Pancreas (tissue), 10 donors: Measurements from ENCODE around the gene DIMT1. TPM values are rescaled to one million over a fixed set of nuclear protein-coding genes. Genes with fewer than 3 reads are reported as not detected.
A peak's percentile ranks its signal among the peaks of the same experiment; 100 is the strongest.

Experiments used
- ATAC-seq, 4 donors: fragments of 200-7000 bp; cut with Tn5 transposase; one replicate each; pipeline versions ENCODE4 v1.8.0 to v1.9.1; 2020; ENCODE audit warnings: mild to moderate bottlenecking in 4 of 4, moderate library complexity in 4 of 4
- DNase-seq, 6 donors: peaks; one replicate each; pipeline ENCODE4 v3.0.0-alpha.2; 2020
- FAIRE-seq: peaks from 2 replicates; lab custom pipeline; 2012; peaks lifted over from hg19 to GRCh38; lab: Jason Lieb, UNC
- H3K27ac ChIP-seq, 4 donors: fragments of 200-600 bp; sonication (generic); 1 replicate in 3 of 4; 2 replicates in 1 of 4; pipeline versions ENCODE4 v1.5.0 to v1.8.0; 2020
- H3K27me3 ChIP-seq, 4 donors: fragments of 200-600 bp; one replicate each; pipeline ENCODE4 v1.8.0; 2021
- H3K36me3 ChIP-seq, 3 donors: fragments of 200-600 bp; sonication (generic) in 1 of 3; one replicate each; pipeline versions ENCODE4 v1.5.0 to v1.8.0; 2020 to 2021
- H3K4me1 ChIP-seq, 3 donors: fragments of 200-600 bp; one replicate each; pipeline ENCODE4 v1.8.0; 2021
- H3K4me3 ChIP-seq, 4 donors: fragments of 200-600 bp; sonication (generic) in 2 of 4; one replicate each; pipeline versions ENCODE4 v1.5.0 to v1.8.0; 2020 to 2021
- H3K9me3 ChIP-seq, 4 donors: fragments of 200-600 bp; one replicate each; pipeline ENCODE4 v1.8.0; 2021
- WGBS, 2 donors: extraction: QIAGEN DNeasy Blood & Tissue Kit; methylation state at CpG; one replicate each; pipeline ENCODE4 v1.1.7; 2013; 5-methylcytosine and 5-hydroxymethylcytosine counted together
- intact Hi-C, 3 donors: fragments of 100-400 bp; cut with DNase I; formaldehyde crosslinking; loops; one replicate each; pipeline versions ENCODE4 v1.11.1 to v1.14.2; 2022
- polyA plus RNA-seq, 2 donors: library from polyadenylated mRNA; stranded (reverse); fragments of 200-250 nt; gene quantifications; one replicate each; pipeline ENCODE4 v1.2.3, GENCODE V29; 2013
- total RNA-seq, 6 donors: library from RNA; stranded (reverse); fragmentation: NEBNext Ultra II Directional in 4 of 6; extraction: Animal tissue kit (Norgen Biotek cat#: 25700) in 4 of 6; gene quantifications; one replicate each; pipeline versions ENCODE4 v1.2.1 to v1.2.4, GENCODE V29; 2021 to 2023
- TF ChIP-seq, protein P1 (sequence below), 4 donors: fragments of 200-600 bp; sonication (generic) in 3 of 4; IDR thresholded peaks; one replicate each; pipeline versions ENCODE4 v1.5.0 to v1.8.0; 2021; ENCODE audit warnings: antibody characterized with exemption in 4 of 4
- donor health status: healthy with polysubstance abuse.
- donor health status: DM: no; HTN: no; CAD: no; lungs with moderate emphysema.
- donor health status: DM: no; HTN: no; CAD: no.
- donor health status: control.
- donor health status: control.
- donor health status: Bipolar disorder and iron deficiency.
- donor health status: DM: yes; HTN: yes; CAD: no.
- donor health status: DM: no; HTN: no; CAD: no.
- donor health status: DM: no; HTN: no; CAD: no.
- donor health status: DM: yes; HTN: yes; CAD: no.

Gene DIMT1
- total and polyA plus RNA-seq, 8 donors = 8.0 to 26.3 (median 12.1) TPM

DNA sequence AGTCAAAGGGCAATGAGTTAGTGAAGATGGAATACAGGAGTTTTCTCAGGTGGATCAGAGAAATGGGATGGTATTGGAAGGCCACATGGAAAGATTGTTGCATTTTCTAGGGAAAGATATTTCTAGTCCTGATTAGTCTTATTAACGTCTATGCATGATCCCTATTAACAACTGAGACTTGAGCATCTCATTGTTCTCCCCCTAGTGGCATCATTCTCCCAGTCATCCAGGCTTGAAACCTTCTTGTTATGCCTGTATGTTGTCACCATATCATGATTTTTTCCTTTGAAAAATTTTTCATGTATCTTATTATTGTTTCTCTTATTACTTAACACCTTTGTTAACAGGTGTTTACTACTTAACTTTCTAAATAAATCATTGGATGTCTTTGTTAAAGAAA is 63.3 kb downstream of the DIMT1 start:
- H3K27me3 ChIP-seq = no peaks in the 10 kb centered on the region
- intact Hi-C loops = no loop called here
- WGBS, 2 donors = 0 to 15% methylated on average over 1 of the region's 1 CpG
- no peaks in the 10 kb centered on the region for H3K4me1 ChIP-seq
- H3K27ac ChIP-seq = no peak overlapping the region
- no peak for ATAC-seq
- no peaks in the 10 kb centered on the region for H3K9me3 ChIP-seq
- TF ChIP-seq, protein P1, sequence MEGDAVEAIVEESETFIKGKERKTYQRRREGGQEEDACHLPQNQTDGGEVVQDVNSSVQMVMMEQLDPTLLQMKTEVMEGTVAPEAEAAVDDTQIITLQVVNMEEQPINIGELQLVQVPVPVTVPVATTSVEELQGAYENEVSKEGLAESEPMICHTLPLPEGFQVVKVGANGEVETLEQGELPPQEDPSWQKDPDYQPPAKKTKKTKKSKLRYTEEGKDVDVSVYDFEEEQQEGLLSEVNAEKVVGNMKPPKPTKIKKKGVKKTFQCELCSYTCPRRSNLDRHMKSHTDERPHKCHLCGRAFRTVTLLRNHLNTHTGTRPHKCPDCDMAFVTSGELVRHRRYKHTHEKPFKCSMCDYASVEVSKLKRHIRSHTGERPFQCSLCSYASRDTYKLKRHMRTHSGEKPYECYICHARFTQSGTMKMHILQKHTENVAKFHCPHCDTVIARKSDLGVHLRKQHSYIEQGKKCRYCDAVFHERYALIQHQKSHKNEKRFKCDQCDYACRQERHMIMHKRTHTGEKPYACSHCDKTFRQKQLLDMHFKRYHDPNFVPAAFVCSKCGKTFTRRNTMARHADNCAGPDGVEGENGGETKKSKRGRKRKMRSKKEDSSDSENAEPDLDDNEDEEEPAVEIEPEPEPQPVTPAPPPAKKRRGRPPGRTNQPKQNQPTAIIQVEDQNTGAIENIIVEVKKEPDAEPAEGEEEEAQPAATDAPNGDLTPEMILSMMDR (IDR thresholded peaks at IDR 0.05) = no peak
- H3K4me3 ChIP-seq = no peak overlapping the region
- no peak for DNase-seq
- no peaks in the 10 kb centered on the region for H3K36me3 ChIP-seq
- peak; percentile 81 for FAIRE-seq

Other genes starting within 250 kb of the DIMT1 start
- 10 to 100 TPM; 13.6 to 24.5 (median 16.6) TPM for gene KIF2A, start 97.7 kb downstream of the DIMT1 start, total RNA-seq
- 1 to 10 TPM; 3.7 to 4.5 TPM for gene KIF2A, start 97.7 kb downstream of the DIMT1 start, polyA plus RNA-seq
- gene IPO11, start 8.9 kb upstream of the DIMT1 start, total RNA-seq = 10 to 100 TPM in 5 of 6 donors, 1 to 10 TPM in 1; 8.9 to 19.5 (median 12.3) TPM
- gene IPO11, start 8.9 kb upstream of the DIMT1 start, polyA plus RNA-seq = 1 to 10 TPM; 3.7 to 5.9 TPM
- under 1 TPM; 0.16 to 0.87 (median 0.44) TPM for gene LRRC70, start 174.9 kb upstream of the DIMT1 start, total RNA-seq
- 1 to 10 TPM; 2.0 to 3.5 TPM for gene LRRC70, start 174.9 kb upstream of the DIMT1 start, polyA plus RNA-seq